Trophoblast cell (in vitro differentiated cells and primary cell): ENCODE data around the gene MITF.

ENCODE experiments used
- DNase-seq, 2 donors: peaks; one replicate each; pipeline ENCODE4 v3.0.0-alpha.2; 2016
- H2AFZ ChIP-seq: 2 replicates; pipeline ENCODE4 v1.6.1; 2013; ENCODE audit warnings: low read length, moderate library complexity, mild to moderate bottlenecking; ENCODE audit not compliant: insufficient read depth, poor library complexity
- H2AK5ac ChIP-seq: 2 replicates; pipeline ENCODE4 v1.6.1; 2013; ENCODE audit warnings: mild to moderate bottlenecking, low read length
- H2BK120ac ChIP-seq: 2 replicates; pipeline ENCODE4 v1.6.1; 2013; ENCODE audit warnings: low read length, mild to moderate bottlenecking, moderate library complexity; ENCODE audit not compliant: insufficient read depth, poor library complexity
- H2BK12ac ChIP-seq: 2 replicates; pipeline ENCODE4 v1.6.1; 2013; ENCODE audit warnings: mild to moderate bottlenecking, low read length, moderate library complexity
- H2BK5ac ChIP-seq: 2 replicates; pipeline ENCODE4 v1.6.1; 2013; ENCODE audit warnings: low read length, low read depth, moderate library complexity, mild to moderate bottlenecking; ENCODE audit not compliant: poor library complexity
- H3K14ac ChIP-seq: 2 replicates; pipeline ENCODE4 v1.6.1; 2013; ENCODE audit warnings: mild to moderate bottlenecking, low read length
- H3K18ac ChIP-seq: 2 replicates; pipeline ENCODE4 v1.6.1; 2013; ENCODE audit warnings: mild to moderate bottlenecking, low read length
- H3K23ac ChIP-seq: 2 replicates; pipeline ENCODE4 v1.6.1; 2013; ENCODE audit warnings: low read length
- H3K27ac ChIP-seq: 2 replicates; pipeline ENCODE4 v1.5.1; 2013; ENCODE audit warnings: low read depth, mild to moderate bottlenecking, inconsistent platforms, low read length, moderate library complexity
- H3K27me3 ChIP-seq: 2 replicates; pipeline ENCODE4 v1.6.1; 2013; ENCODE audit warnings: inconsistent platforms, mild to moderate bottlenecking, low read length, moderate library complexity; ENCODE audit not compliant: insufficient read depth
- H3K36me3 ChIP-seq, 2 experiments: 1 replicate in 1 of 2; 2 replicates in 1 of 2; pipeline ENCODE4 v1.6.1; 2013; ENCODE audit warnings: low read length in 2 of 2, mild to moderate bottlenecking in 2 of 2, moderate library complexity in 1 of 2; ENCODE audit not compliant: insufficient read depth in 2 of 2, control insufficient read depth in 1 of 2
- H3K4ac ChIP-seq: 2 replicates; pipeline ENCODE4 v1.6.1; 2013; ENCODE audit warnings: low read depth, mild to moderate bottlenecking, low read length, moderate library complexity
- H3K4me1 ChIP-seq, 2 experiments: 1 replicate in 1 of 2; 2 replicates in 1 of 2; pipeline ENCODE4 v1.6.1; 2013; ENCODE audit warnings: low read length in 2 of 2, mild to moderate bottlenecking in 2 of 2, moderate library complexity in 1 of 2; ENCODE audit not compliant: insufficient read depth in 2 of 2, control insufficient read depth in 1 of 2
- H3K4me2 ChIP-seq: 2 replicates; pipeline ENCODE4 v1.6.1; 2013; ENCODE audit warnings: inconsistent platforms, mild to moderate bottlenecking, low read length, moderate library complexity
- H3K4me3 ChIP-seq: 2 replicates; pipeline ENCODE4 v1.5.1; 2013; ENCODE audit warnings: mild to moderate bottlenecking, low read depth, low read length, inconsistent platforms
- H3K79me1 ChIP-seq: one replicate; pipeline ENCODE4 v1.6.1; 2013; ENCODE audit warnings: low read length
- H3K79me2 ChIP-seq: 2 replicates; pipeline ENCODE4 v1.6.1; 2013; ENCODE audit warnings: low read length, mild to moderate bottlenecking; ENCODE audit not compliant: control insufficient read depth, insufficient read depth, poor library complexity
- H3K9ac ChIP-seq: 2 replicates; pipeline ENCODE4 v1.6.1; 2013; ENCODE audit warnings: mild to moderate bottlenecking, low read length
- H3K9me3 ChIP-seq: 2 replicates; pipeline ENCODE4 v1.6.1; 2013; ENCODE audit warnings: low read depth, mild to moderate bottlenecking, control low read depth, inconsistent platforms, low read length; ENCODE audit not compliant: insufficient read depth
- H4K12ac ChIP-seq: 2 replicates; pipeline ENCODE4 v1.6.1; 2013; ENCODE audit warnings: low read depth, mild to moderate bottlenecking, low read length, moderate library complexity
- H4K8ac ChIP-seq: 2 replicates; pipeline ENCODE4 v1.6.1; 2013; ENCODE audit warnings: low read depth, mild to moderate bottlenecking, low read length, moderate library complexity
- H4K91ac ChIP-seq: one replicate; pipeline ENCODE4 v1.6.1; 2013; ENCODE audit warnings: low read depth, mild to moderate bottlenecking, low read length, moderate library complexity
- WGBS: extraction: QIAGEN DNeasy Blood & Tissue Kit; methylation state at CpG from one replicate; pipeline ENCODE4 v1.1.7; 2013; ENCODE audit warnings: missing lambda C conversion rate; ENCODE audit not compliant: insufficient read length, insufficient coverage; ENCODE audit errors: extremely low coverage; 5-methylcytosine and 5-hydroxymethylcytosine counted together

Gene MITF

DNA sequence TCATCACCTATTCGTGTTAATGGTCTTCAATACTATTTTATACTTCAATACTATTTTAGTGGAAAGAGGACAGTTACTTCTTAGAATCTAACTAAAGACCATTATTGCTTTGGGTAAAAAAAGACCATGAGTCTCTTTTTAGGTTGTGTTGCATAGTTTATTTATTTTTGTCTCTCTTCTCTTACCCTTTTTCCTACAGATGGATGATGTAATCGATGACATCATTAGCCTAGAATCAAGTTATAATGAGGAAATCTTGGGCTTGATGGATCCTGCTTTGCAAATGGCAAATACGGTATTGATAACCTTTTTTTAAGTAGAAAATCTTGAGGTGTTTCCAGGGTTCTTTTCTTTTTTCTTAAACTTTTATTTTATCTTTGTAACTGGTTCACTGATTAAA is 201.8 kb downstream of the MITF start:
- H3K18ac ChIP-seq, result no peak overlapping the region
- no peaks in the 10 kb centered on the region for H3K4me1 ChIP-seq
- no peaks in the 10 kb centered on the region for H3K79me1 ChIP-seq
- no peak overlapping the region for H2BK12ac ChIP-seq
- H3K79me2 ChIP-seq, result no peaks in the 10 kb centered on the region
- H4K91ac ChIP-seq, result no peak overlapping the region
- H3K9ac ChIP-seq, result no peak overlapping the region
- H2AK5ac ChIP-seq, result no peak overlapping the region
- H3K9me3 ChIP-seq, result no peaks in the 10 kb centered on the region
- H2BK5ac ChIP-seq, result no peak overlapping the region
- no peak overlapping the region for H3K4me2 ChIP-seq
- H3K4me3 ChIP-seq, result no peak overlapping the region
- no peak overlapping the region for H3K14ac ChIP-seq
- H3K23ac ChIP-seq, result no peak overlapping the region
- no CpG with 5 or more reads among the region's 3 CpGs for WGBS
- H3K4ac ChIP-seq, result no peak overlapping the region
- DNase-seq, result no peak
- no peaks in the 10 kb centered on the region for H3K27me3 ChIP-seq
- H4K8ac ChIP-seq, result no peak overlapping the region
- no peak overlapping the region for H3K27ac ChIP-seq
- no peak overlapping the region for H2AFZ ChIP-seq
- H3K36me3 ChIP-seq, result no peaks in the 10 kb centered on the region
- H4K12ac ChIP-seq, result no peak overlapping the region
- no peak overlapping the region for H2BK120ac ChIP-seq

GRCh38 chr3:69941439-69942176 is 202.3 kb downstream of the MITF start:
- H2AFZ ChIP-seq, result no peak overlapping the region
- no peak overlapping the region for H3K18ac ChIP-seq
- H3K27me3 ChIP-seq, result no peaks in the 10 kb centered on the region
- peak in 1 of 2 donors; percentile 30 for DNase-seq
- H4K12ac ChIP-seq, result no peak overlapping the region
- H2BK12ac ChIP-seq, result no peak overlapping the region
- no peak overlapping the region for H3K4me3 ChIP-seq
- H4K91ac ChIP-seq, result no peak overlapping the region
- no peak overlapping the region for H3K27ac ChIP-seq
- no peak overlapping the region for H3K23ac ChIP-seq
- no peak overlapping the region for H4K8ac ChIP-seq
- no peak overlapping the region for H2AK5ac ChIP-seq
- no peak overlapping the region for H3K14ac ChIP-seq
- H3K79me1 ChIP-seq, result no peaks in the 10 kb centered on the region
- no peak overlapping the region for H3K4me2 ChIP-seq
- no peak overlapping the region for H3K4ac ChIP-seq
- H3K9me3 ChIP-seq, result no peaks in the 10 kb centered on the region
- no peak overlapping the region for H3K9ac ChIP-seq
- H3K36me3 ChIP-seq, result no peaks in the 10 kb centered on the region
- H3K4me1 ChIP-seq, result no peaks in the 10 kb centered on the region
- no peak overlapping the region for H2BK120ac ChIP-seq
- no peaks in the 10 kb centered on the region for H3K79me2 ChIP-seq
- no peak overlapping the region for H2BK5ac ChIP-seq
- no CpG with 5 or more reads among the region's 3 CpGs for WGBS

GRCh38 chr3:69944931-69945493 is 205.7 kb downstream of the MITF start:
- Histone ChIP-seq H3K4ac (no peak overlapping the region), H2AFZ (no peak overlapping the region), H3K9ac (no peak overlapping the region), H4K12ac (no peak overlapping the region), H3K4me2 (no peak overlapping the region), H2BK120ac (no peak overlapping the region), H3K27me3 (no peaks in the 10 kb centered on the region), H3K9me3 (no peaks in the 10 kb centered on the region), H3K79me2 (no peaks in the 10 kb centered on the region), H2AK5ac (no peak overlapping the region), H3K4me1 (no peaks in the 10 kb centered on the region), H4K91ac (no peak overlapping the region), H3K23ac (no peak overlapping the region), H4K8ac (no peak overlapping the region), H3K27ac (no peak overlapping the region), H3K14ac (no peak overlapping the region), H3K79me1 (no peaks in the 10 kb centered on the region), H3K4me3 (no peak overlapping the region), H2BK12ac (no peak overlapping the region), H3K36me3 (no peaks in the 10 kb centered on the region), H3K18ac (no peak overlapping the region), H2BK5ac (no peak overlapping the region)
- no CpG with 5 or more reads among the region's 3 CpGs for WGBS
- DNase-seq, result no peak

DNA sequence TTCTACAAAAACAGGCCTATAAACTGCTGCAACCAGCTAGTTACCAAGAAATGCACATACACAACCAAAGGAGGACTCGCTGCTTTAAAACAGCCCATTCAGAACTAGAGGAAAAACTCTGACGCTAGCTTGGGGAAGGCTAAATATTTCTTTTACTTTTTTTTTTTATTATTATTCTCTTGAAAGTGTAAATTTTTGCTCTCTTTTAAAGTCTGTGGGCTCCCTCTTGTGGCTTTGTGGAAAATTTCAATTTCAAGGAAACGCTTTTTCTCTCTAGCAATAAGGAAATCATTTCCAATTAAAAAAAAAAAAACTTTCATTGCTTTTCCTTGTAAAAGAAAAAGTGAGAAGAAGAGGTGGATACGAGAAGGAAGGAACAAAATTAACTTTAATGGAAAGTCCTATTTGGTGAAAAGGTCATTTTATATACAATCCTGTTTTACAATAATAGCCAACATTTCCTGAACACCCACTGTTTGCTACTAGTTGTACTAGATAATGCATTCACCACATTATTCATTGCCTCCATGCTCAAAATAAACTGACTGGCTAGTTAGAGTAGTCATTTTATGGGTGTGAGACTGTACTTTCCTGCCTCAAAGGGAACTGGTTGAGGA is 209.1 kb downstream of the MITF start:
- no peak overlapping the region for H2BK5ac ChIP-seq
- peak overlapping the region; percentile 58 for H3K23ac ChIP-seq
- H3K4ac ChIP-seq, result no peak overlapping the region
- H3K27me3 ChIP-seq, result no peaks in the 10 kb centered on the region
- H2AFZ ChIP-seq, result no peak overlapping the region
- H3K36me3 ChIP-seq, result no peaks in the 10 kb centered on the region
- H3K79me1 ChIP-seq, result no peaks in the 10 kb centered on the region
- peak in 1 of 2 donors; percentile 73 for DNase-seq
- H2BK12ac ChIP-seq, result no peak overlapping the region
- no peak overlapping the region for H3K9ac ChIP-seq
- no peaks in the 10 kb centered on the region for H3K9me3 ChIP-seq
- H3K4me2 ChIP-seq, result no peak overlapping the region
- H2BK120ac ChIP-seq, result no peak overlapping the region
- WGBS, result no CpG with 5 or more reads among the region's 4 CpGs
- no peak overlapping the region for H4K91ac ChIP-seq
- H3K79me2 ChIP-seq, result no peaks in the 10 kb centered on the region
- H3K27ac ChIP-seq, result no peak overlapping the region
- H3K4me3 ChIP-seq, result no peak overlapping the region
- H4K12ac ChIP-seq, result no peak overlapping the region
- no peaks in the 10 kb centered on the region for H3K4me1 ChIP-seq
- H3K14ac ChIP-seq, result no peak overlapping the region
- no peak overlapping the region for H4K8ac ChIP-seq
- no peak overlapping the region for H3K18ac ChIP-seq
- H2AK5ac ChIP-seq, result no peak overlapping the region
